Stimulated activated CD8-positive, alpha-beta memory T cell treated with anti-CD3 and anti-CD28 coated beads, Interleukin-4, amount 100 ng/mL, for 48 hours (primary cell): ENCODE data around the gene NCOA3.

ENCODE experiments used
- DNase-seq: peaks from one replicate; pipeline ENCODE4 v3.0.0-alpha.2; 2020

Gene NCOA3

DNA sequence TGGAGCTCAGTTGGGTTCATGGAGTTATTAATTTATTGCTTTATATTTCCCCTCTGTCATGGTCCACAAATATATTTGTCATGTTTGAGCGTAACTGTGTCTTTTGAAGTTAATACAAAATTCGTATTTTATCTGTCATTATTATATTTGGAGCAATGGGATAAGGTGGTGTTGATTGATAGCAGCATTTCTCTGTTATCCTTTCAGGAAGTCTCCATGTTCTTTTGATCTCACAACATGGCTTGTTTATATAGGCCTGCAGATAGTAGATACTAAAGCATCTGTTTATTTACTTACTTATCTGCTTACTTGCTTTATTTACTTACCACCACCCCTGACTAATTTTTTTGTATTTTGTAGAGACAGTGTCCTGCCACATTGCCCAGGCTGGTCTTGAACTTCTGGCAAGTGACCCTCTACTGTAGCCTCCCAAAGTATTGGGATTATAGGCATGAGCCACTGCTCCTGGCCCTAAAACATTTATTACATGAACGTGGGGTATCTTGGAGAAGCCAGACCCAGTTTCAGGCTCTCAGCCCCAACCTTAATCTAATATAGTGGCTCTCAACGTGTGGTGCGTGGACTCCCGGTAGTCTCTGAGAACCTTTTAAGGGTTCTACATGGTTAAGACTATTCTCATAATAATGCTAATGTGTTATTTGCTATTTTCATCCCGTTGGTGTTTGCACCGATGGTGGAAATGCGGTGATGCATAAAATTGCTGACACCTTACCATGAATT is 104.2 kb downstream of the NCOA3 start:
- DNase-seq: no peak

DNA sequence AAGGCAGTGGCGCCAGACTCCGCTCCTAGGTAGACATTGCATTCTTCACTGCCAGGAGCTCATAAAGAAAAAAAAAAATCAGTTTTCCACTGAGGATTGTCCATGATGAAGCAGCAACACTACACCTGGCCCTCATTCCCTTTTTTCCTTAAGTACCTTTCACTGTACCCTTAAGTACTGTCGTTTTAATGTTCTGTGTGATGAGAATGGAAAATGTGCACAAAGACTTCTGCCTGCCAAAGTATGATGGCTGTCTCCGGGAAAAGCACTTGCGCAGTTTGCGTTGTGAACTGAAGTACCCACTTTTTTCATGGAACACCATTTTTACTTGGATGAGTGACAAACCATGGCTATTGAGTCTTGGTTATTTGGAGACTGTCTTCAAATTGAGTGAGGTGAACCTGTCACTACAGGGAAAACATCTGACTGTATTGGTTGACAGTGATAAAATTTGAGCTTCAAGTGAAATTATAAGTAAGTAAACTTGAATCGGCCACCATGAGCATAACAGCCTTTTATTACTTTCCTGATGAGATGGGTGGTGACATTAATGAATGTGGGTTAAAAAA is 104.8 kb downstream of the NCOA3 start:
- DNase-seq: no peak

DNA sequence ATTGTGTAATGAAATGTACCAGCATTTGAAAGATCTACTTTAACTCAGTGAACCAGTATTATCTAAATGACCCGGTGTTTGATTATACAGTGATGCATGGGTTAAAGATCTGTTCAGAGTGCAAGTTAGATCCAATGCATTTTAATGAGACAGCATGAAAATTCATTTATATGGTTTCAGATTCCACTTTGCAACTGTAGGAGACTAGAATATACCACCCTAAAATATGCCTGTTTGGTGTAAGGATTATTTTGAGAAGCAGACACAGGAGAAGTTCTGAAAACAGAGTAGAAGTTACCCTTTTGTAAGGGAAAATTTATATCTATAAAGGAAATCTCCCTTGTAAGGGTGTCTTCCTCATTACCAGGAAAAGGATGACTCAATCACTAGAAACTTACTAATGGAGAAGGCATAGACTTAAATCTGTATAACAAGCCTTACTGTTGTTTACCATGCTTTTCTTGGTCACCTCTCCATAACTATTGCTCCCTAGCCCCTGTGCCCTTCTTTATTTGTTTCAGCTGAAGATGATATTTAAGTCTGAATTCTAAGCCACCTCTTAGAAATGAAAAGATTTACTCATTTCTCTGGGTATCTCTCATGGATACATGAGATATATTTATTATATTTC is 105.4 kb downstream of the NCOA3 start:
- DNase-seq: no peak

DNA sequence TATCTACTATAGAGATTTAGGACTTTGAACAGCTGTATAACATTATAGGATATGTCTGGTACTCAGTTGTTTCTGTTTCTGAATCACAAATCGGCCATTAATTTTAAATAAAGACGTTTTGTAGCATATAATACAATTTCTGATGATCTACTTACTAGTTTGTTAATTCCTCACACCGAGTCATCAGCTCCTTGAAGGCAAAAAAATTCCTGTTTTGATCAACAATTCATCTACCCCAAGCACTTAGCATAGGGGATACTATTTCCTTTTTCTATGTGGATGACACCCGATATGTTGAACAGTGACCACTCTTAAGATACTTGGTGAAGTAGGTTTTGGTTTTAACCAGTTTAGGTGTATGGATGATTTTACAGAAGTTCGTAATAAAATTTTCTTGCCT is 107.3 kb downstream of the NCOA3 start:
- no peak for DNase-seq

DNA sequence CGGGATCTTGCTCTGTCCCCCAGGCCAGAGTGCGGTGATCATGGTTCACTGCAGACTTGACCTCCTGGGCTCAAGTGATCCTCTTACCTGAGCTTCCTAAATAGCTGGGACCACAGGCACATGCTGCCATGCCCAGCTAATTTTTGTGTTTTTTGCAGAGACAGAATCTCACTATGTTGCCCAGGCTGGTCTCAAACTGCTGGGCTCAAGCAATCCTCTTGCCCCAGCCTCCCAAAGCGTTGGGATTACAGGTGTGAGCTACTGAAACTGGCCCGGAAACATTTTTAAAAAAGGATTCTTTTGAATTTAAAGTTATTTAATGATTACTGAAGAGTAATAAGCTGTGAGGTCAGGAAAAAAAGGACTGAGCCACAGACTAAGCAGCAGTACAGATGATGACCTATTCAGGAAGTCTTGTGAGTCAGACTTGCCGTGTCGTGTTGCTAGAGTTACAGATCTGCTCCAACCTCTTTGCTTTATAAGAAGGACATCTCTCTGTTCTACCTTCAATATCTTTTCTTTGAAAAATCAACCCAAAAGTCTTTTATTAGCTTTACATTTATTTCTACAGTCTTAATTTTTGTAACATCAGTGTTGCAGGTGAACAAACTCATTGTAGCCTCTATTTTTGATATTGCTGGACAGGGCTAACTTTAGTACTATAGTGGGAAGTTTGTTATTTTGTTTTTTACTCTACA is 108.7 kb downstream of the NCOA3 start:
- DNase-seq: peak; percentile 85

DNA sequence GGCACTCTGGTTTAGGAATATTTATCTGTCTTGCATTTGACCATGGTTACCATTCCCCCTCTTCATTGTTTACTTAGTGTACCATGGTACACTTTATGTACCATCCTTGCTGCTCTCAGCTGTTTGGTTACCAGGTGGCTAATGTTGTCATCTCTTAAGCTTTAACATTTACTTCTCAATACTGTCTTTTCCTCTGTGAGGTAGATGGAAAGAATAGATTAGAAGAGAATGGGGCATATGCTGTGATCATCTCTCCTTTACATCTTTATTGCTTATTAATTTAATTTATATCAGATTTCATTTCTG is 109.2 kb downstream of the NCOA3 start:
- no peak for DNase-seq

DNA sequence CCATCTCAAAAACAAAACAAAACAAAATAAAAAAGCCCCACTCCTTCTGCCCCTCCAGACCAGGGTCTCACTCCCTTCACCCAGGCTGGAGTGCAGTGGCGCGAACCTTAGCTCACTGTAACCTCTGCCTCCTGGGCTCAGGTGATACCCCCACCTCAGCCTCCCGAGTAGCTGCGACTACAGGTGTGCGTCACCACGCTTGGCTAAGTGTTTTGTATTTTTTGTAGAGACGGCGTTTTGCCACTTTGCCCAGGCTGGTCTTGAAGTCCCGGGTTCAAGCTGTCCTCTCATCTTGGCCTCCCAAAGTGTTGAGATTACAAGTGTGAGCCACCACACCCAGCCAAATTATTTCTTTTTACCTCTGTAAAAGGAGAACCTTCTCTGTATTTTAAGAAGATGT is 110.1 kb downstream of the NCOA3 start:
- no peak for DNase-seq

DNA sequence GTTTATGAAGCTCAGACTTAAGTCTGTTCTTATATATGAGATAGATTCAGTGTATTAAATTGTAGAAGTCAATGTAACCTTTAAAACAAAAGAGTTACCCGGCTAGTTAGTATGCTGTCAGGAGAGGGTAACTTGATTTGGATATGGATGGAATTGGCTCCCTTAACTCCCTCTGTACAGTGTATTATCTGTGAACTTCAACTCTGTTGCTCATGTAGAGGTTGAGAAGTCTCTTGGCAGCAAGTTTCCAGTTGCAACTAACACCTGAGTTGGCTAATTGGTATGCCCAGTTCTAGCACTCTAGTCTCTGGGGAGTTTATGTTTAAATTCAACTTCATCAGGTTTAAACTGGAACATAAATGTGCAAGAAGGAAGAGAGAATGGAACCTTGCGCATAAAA is 111.0 kb downstream of the NCOA3 start:
- DNase-seq: no peak

DNA sequence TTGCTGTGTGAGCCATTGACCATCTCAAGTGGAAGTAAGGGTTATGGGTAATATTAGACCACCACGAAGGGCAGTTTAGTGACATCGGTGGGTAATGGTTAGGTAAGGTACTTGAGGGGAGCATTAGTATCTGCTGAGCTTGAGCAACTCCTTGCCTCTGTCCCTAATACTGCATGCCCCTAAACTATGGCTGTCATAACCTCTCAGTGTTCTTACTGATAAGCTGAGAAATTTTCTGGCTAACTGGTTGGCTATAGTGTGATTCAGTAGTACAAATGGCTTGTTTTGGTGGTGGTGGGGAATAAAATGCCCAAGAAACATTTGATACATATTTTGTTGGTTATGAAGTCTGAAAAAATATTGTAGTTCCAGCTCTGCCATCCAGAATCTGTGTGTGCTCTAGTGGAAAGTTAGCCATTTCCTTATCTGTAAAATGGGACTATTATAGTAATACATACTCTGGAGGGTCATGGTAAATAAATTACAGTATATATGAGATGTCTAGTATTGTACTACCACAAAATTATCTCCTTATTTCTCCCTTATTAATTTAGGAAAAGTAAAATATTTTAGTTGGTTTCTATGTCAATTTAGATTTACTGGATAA is 113.1 kb downstream of the NCOA3 start:
- no peak for DNase-seq

DNA sequence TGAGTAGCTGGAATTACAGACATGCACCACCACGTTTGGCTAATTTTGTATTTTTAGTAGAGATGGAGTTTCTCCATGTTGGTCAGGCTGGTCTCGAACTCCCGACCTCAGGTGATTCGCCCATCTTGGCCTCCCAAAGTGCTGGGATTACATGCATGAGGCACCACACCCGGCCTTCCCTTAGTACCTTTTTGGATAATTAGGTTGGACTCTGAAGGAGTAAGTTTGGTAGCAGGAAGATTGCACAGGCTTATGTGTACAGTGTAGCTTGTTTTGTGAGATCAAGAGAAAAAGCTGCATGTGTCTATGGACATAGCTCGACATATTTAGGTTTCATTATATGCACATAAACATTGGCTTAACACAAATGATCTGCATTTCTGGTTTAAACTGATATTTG is 116.8 kb downstream of the NCOA3 start:
- no peak for DNase-seq

DNA sequence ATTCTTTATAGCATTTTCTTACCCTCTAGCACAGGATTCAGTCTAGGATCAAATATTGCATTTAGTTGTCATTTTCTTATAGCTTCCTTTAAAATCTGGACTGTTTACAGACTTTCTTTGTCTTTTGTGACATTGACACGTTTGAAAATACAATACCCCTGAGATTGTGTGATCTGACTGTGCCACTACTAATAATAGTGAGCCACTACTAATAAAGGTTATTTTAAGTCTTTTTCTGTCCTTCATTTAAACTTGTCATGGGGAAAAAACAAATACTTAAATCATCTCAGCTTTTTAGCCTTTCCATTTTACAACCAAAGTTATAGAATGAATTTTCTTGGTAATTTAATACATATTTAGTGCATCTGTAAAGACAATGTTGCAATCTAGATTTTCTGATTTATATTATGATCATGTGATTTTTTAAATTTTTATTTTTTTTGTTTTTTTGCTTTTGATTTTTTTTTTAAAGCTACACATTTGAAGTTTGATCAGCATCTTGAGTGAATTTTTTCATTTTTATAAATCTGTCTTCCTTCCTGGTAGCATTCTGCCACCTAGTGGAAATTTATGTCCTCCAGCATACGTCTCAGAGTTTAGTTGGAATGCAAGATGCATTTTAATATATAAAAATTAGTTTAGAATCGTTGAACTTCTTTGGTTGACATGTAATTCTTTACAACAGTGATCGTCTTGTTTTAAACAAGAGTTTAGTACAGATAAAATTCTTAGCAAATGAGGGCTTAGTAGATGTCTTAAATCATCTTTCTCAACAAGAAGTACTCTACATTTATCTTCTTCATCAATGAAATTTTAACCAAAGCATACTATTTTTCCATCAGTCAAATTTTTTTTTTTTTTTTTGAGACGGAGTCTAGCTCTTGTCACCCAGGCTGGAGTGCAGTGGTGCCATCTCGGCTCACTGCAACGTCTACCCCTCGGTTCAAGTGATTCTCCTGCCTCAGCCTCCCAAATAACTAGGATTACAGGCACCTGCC is 119.4 kb downstream of the NCOA3 start:
- DNase-seq: no peak

DNA sequence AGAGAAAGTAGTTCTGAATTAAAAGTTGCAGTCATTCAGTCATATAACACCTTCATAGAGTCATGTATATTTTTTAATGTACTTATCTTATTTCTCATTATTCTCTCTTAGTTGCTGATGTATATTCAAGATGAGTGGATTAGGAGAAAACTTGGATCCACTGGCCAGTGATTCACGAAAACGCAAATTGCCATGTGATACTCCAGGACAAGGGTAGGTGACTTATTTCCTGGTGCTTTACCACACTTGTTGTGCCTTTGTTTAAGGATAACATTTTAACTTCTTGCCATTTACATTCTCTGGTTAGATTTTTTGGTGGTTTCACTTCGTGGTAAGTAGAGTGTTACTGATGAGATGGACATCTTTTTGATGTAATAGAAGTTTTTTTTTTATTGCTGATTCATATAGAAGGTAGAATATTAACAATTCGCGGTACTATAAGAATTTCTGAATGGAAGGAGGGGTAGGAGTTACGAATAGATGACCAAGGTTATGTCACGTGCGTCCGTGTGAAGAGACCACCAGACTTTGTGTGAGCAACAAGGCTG is 120.5 kb downstream of the NCOA3 start:
- DNase-seq: no peak

DNA sequence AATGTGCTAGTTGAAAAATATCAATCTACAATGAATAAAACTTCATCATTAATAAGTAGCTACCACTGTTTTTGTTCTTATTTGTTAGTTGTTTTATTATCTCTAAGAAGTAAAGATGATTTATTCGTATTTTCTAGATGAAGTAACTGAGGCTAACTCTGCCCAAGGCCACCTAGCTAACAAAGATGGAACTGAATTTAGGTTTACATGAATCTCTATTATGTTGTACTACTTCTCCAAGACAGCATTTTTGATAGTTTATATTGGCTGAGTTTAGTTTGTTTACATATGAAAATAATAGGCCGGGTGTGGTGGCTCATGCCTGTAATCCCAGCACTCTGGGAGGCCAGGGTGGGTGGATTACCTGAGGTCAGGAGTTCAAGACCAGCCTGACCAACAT is 121.5 kb downstream of the NCOA3 start:
- no peak for DNase-seq

DNA sequence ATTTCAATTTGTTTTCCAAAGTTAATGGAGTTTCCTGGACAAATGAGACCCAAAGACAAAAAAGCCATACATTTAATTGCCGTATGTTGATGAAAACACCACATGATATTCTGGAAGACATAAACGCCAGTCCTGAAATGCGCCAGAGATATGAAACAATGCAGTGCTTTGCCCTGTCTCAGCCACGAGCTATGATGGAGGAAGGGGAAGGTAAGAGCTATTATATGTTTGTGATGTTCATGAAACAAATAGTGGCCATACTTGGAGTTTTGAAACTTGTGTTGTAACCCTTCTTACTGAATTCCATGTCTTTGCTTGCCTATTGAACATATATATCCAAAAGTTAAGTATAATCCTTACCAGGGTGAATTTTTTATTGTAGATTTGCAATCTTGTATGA is 125.9 kb downstream of the NCOA3 start:
- no peak for DNase-seq

DNA sequence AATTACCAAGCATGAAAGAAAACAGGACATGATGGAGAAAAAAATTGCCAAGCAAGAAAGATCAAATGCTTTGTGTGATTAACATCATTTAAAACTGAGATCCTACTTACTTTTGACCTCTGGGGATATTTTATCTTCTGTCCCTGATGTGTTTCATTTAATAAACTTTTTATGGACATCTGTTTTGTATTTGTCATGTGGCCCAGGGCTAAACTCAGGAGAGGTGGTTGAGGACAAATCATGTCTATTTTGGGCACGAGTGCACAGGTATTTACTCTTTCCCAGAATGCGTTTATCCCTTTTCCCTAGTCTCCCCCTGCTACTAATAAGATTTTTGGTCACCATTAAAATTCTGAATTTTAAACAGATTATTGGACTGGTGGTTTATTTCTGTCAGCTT is 128.2 kb downstream of the NCOA3 start:
- DNase-seq: no peak

DNA sequence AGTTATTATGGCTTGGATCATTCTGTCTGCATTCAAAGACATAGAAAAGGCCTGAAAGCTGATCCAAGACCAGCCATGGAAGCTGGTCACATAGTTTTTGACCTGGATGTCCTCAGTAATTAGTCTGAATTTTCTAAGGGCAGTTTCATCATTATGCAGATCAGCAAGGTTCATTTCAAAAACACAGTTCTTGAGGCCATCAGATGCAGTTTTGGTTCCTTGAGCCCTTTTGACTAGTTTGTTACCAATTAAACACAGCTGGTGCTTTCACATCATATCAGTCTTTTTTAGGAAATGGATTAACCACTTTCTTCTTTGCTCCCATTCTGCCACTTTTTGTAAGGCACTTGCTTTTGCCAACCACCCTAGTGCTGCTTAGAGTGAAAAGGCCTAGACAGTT is 129.4 kb downstream of the NCOA3 start:
- no peak for DNase-seq

DNA sequence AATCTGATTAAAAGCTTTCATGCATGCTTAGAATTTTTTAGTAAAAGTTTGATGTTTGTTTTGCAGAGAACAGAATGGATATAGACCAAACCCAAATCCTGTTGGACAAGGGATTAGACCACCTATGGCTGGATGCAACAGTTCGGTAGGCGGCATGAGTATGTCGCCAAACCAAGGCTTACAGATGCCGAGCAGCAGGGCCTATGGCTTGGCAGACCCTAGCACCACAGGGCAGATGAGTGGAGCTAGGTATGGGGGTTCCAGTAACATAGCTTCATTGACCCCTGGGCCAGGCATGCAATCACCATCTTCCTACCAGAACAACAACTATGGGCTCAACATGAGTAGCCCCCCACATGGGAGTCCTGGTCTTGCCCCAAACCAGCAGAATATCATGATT is 133.6 kb downstream of the NCOA3 start:
- DNase-seq: no peak

DNA sequence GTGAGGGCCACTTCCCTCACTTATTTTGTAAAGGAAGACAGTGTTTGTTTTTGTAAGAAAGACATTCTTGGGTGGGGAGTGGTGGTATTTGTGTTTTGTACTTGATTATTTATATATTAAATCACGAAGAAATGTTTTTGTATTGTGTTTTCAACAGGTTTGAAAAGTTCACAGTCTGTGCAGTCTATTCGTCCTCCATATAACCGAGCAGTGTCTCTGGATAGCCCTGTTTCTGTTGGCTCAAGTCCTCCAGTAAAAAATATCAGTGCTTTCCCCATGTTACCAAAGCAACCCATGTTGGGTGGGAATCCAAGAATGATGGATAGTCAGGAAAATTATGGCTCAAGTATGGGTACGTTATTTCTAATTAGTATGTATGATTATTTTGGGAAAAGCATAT is 137.2 kb downstream of the NCOA3 start:
- DNase-seq: no peak

DNA sequence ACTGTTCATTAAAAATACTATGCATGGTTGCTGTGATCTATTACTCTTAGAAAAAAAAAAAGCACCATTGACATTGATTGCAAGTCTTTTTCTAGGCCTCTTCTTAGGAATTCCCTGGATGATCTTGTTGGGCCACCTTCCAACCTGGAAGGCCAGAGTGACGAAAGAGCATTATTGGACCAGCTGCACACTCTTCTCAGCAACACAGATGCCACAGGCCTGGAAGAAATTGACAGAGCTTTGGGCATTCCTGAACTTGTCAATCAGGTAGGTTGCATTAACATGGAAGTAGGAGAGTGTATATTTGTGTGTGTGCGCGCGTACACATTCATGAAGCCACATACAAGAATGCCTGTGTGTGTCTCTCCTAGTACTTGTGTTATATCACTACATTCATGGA is 140.4 kb downstream of the NCOA3 start:
- DNase-seq: no peak

DNA sequence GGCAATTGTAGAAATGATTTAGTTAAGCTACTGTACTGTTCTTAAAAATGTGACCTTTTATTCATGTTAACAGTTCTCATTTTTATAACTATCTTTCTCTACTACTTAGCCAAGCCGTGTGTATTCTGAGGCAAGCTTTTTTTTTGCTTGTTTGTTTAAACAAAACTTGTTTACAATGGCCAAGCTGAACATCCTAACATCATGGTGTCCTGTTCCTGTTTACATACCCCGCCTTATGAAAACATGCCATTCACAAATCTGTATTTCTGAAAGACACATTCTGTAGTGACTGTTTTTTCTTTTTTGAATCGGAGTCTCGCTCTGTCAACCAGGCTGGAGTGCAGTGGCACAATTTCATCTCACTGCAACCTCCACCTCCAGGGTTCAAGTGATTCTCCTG is 140.9 kb downstream of the NCOA3 start:
- DNase-seq: no peak

DNA sequence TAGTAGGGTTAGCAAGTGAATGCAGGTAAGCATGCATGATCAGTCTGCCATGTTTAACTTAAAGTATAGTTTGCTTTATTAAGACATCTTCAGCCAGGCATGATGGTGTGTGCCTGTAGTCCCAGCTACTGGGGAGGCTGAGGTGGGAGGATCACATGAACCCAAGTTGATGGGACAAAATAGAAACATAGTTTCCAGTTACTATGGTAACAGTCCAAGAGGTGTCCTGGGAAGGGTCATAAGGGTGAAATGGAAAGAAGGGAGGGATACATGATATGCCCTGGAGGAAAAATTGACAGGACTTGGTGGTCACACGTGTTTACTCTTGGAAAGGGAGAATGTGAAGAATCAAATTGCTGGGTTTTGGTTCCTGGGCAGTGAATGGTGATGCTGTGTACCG is 143.9 kb downstream of the NCOA3 start:
- DNase-seq: no peak

DNA sequence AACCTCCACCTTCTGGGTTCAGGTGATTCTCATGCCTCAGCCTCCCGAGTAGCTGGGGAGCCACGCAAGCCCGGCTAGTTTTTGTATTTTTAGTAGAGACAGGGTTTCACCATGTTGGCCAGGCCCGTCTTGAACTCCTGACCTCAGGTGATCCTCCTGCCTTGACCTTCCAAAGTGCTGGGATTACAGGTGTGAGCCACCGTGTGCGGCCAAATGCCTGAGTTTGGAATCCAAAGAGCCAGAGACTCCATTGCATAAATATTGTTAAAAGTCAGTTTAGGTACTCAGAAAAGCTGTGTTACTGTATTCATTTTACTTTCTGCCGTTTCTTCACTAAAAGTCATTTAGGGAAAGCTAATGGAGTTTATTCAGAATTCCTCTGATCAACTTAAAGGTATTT is 146.3 kb downstream of the NCOA3 start:
- no peak for DNase-seq
